ENCODE results near the gene C11orf68.
A peak's percentile ranks its signal among the peaks of the same experiment; 100 is the strongest.

The C11orf68 gene

DNA sequence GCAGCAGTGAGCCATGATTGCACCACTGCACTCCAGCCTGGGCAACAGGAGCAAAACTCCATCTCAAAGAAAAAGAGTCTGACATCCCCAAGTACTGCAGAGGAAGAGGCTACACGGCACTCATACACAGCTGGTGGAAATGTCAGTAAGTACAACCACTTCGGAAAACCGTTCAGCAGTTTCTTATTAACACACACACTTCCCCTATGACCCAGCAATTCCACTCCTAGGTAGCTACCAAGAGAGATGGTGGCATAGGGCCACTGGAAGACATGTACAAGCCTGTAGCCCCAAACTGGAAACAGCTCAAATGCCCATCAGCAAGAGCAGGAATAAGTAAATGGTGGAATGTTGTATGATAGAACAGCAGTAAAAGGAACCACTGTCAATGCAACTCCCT lies 3.7 kb upstream of the C11orf68 start:
- H3K36me3 Mint-ChIP-seq: peaks cover 6% of the 10 kb centered on the region
- peaks cover 36% of the 10 kb centered on the region for H3K4me1 Mint-ChIP-seq
- H3K9me3 Mint-ChIP-seq: no peaks in the 10 kb centered on the region
- H3K4me3 Mint-ChIP-seq: peak overlapping the region; percentile 15
- H3K27ac Mint-ChIP-seq: peak overlapping the region; percentile 63
- H3K27me3 Mint-ChIP-seq: no peaks in the 10 kb centered on the region

- Mint-ChIP-seq H3K27ac (no peak overlapping the region), H3K4me1 (peaks cover 34% of the 10 kb centered on the region), H3K36me3 (peaks cover 6% of the 10 kb centered on the region), H3K9me3 (no peaks in the 10 kb centered on the region), H3K27me3 (no peaks in the 10 kb centered on the region), H3K4me3 (no peak overlapping the region)
Measured at GRCh38 chr11:65921876-65922275, 3.0 kb upstream of the C11orf68 start.

GRCh38 chr11:65921033-65921555 lies 2.2 kb upstream of the C11orf68 start:
- no peak overlapping the region for H3K27ac Mint-ChIP-seq
- H3K36me3 Mint-ChIP-seq: peaks cover 6% of the 10 kb centered on the region
- H3K4me1 Mint-ChIP-seq: peaks cover 41% of the 10 kb centered on the region
- peak overlapping the region; percentile 91 for H3K4me3 Mint-ChIP-seq
- H3K27me3 Mint-ChIP-seq: no peaks in the 10 kb centered on the region
- H3K9me3 Mint-ChIP-seq: no peaks in the 10 kb centered on the region

GRCh38 chr11:65920372-65920802 lies 1.5 kb upstream of the C11orf68 start:
- Mint-ChIP-seq H3K27ac (peak overlapping the region; percentile 80), H3K27me3 (no peaks in the 10 kb centered on the region), H3K4me1 (peaks cover 46% of the 10 kb centered on the region), H3K36me3 (peaks cover 6% of the 10 kb centered on the region), H3K9me3 (no peaks in the 10 kb centered on the region), H3K4me3 (peak overlapping the region; percentile 91)

DNA sequence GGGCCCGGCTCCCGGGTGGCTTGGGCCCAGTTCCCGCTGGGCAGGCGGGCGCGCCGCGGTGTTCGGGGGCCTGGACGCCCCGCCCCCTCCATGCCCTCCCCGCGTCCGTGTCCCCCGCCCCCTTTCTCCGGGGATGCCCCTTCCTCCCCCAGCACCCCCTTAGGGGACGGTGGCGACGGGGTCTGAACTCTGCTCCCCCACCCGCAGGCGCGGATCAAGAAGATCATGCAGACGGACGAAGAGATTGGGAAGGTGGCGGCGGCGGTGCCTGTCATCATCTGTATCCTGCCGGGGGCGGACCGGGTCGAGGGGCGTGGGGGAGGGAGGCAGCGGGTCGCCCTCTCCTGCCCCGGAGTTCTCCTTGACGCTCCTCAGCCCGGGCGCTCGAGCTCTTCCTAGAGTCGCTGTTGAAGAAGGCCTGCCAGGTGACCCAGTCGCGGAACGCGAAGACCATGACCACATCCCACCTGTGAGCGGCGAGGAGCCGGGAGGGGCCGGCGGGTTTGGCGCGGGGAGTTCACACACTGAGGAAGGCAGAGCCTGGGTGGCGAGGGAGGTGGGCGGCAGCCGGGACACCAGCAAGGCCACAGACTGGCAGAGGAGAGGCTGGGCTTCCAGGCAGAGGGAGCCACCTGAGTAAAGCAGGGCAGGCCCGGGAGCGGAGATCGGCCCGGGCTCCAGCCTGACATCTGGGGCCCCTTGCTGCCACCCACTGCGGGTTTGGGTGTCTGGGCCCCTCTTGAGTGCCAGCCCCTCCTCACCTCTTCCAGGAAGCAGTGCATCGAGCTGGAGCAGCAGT lies 910 bp upstream of the C11orf68 start:
- Mint-ChIP-seq H3K4me3 (peak overlapping the region; percentile 91), H3K9me3 (no peaks in the 10 kb centered on the region), H3K4me1 (peaks cover 52% of the 10 kb centered on the region), H3K36me3 (peaks cover 6% of the 10 kb centered on the region), H3K27me3 (no peaks in the 10 kb centered on the region), H3K27ac (peak overlapping the region; percentile 90)

DNA sequence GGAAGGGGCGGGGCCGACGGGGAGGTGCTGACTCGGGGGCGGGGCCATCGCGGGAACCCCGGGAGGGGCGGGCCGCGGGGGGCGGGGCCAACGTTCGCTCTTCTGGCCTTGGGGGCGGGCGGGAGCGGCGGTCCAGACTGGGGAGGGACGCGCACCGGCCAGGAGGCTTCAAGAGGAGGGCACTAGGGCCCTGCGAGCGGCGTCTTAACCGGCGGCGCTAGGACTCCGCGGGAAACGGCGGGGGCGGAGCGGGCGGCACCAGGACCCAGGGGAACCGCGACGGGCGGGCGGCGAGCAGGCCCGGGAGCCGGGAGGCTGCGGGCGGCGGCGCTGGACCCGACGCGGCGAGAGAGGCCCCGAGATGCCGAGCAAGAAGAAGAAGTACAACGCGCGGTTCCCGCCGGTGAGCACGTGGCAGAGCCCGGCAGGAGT lies 295 bp upstream of the C11orf68 start, which contains the start of gene DRAP1:
TSS of gene DRAP1 (plus strand) at position 286 of the 432 bp plus-strand sequence. CDS start at position 362, 76 bp downstream.
- no peaks in the 10 kb centered on the region for H3K9me3 Mint-ChIP-seq
- H3K27me3 Mint-ChIP-seq: no peaks in the 10 kb centered on the region
- peaks cover 57% of the 10 kb centered on the region for H3K4me1 Mint-ChIP-seq
- H3K4me3 Mint-ChIP-seq: peak within 1 kb of the TSS; percentile 91
- H3K36me3 Mint-ChIP-seq: peaks cover 6% of the 10 kb centered on the region
- peak within 1 kb of the TSS; percentile 90 for H3K27ac Mint-ChIP-seq

DNA sequence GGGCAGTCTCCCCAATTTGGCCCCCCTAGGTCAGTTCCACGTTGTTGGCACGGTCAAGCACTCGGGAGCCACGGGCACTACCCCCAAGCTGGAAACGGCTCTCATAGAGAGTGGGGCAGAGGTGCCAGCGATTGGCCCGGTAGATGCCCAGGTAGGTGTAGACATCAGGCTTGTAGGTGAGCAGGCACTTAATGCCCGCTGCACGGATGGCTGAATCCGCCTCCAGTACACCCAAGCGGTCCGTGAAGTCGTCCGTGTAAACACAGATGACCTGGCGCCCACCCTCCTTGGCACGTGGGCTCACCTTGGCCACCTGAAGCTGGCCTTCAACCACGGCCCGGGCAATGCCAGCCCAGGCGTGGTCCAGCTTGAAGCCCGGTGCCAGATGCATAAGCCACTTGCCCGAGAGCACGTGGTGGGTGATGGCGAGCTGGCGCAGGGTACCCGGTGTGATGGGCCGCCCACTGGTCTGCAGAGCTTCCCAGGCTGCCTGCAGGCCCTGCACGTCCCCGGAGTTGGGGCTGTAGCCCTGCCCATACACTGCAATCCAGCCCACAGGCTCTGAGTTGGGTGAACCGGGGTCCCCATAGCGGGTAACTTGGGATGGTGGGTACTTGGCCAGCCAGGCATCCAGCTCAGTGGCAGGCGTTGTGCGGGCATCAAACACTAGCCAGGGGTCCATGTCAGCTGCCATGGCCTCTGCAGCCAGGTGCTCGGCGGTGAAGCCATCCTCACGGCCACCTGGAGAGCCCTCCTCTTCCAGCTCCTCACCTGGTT lies 1.2 kb downstream of the C11orf68 start:
- no peaks in the 10 kb centered on the region for H3K9me3 Mint-ChIP-seq
- peaks cover 2% of the 10 kb centered on the region for H3K36me3 Mint-ChIP-seq
- H3K4me3 Mint-ChIP-seq: peak overlapping the region; percentile 86
- H3K27ac Mint-ChIP-seq: no peak overlapping the region
- peaks cover 49% of the 10 kb centered on the region for H3K4me1 Mint-ChIP-seq
- no peaks in the 10 kb centered on the region for H3K27me3 Mint-ChIP-seq

- peaks cover under 1% of the 10 kb centered on the region for H3K36me3 Mint-ChIP-seq
- H3K9me3 Mint-ChIP-seq: no peaks in the 10 kb centered on the region
- H3K4me3 Mint-ChIP-seq: peak overlapping the region; percentile 86
- peaks cover 43% of the 10 kb centered on the region for H3K4me1 Mint-ChIP-seq
- H3K27ac Mint-ChIP-seq: peak overlapping the region; percentile 66
- no peaks in the 10 kb centered on the region for H3K27me3 Mint-ChIP-seq
Measured at GRCh38 chr11:65917077-65917433, 1.8 kb downstream of the C11orf68 start.

GRCh38 chr11:65916391-65916790 lies 2.5 kb downstream of the C11orf68 start:
- Mint-ChIP-seq H3K27ac (peak overlapping the region; percentile 66), H3K9me3 (no peaks in the 10 kb centered on the region), H3K27me3 (no peaks in the 10 kb centered on the region), H3K4me1 (peaks cover 42% of the 10 kb centered on the region), H3K4me3 (peak overlapping the region; percentile 86), H3K36me3 (no peaks in the 10 kb centered on the region)

DNA sequence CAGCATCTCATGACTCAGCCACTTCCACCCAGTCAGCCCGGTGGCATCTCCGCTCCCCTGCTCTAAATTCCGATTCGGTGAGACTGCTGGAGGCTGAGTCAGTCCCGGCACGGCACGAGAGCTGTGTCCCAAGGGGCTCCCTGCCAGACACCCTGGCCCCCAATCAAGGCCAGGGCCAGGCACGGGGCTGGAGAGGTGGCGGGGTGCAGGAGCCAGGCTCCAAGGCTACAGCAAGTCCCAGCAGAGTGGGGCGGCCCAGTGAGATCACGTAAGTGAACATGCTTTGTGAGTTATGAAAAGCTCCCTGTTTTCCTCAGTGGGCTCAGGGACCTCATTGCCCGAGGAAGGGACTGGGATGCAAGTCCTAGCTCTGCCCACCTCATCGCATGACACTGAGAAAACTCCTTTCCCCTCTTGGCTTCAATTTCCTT lies 3.0 kb downstream of the C11orf68 start:
- Mint-ChIP-seq H3K9me3 (no peaks in the 10 kb centered on the region), H3K4me3 (no peak overlapping the region), H3K27me3 (no peaks in the 10 kb centered on the region), H3K4me1 (peaks cover 42% of the 10 kb centered on the region), H3K36me3 (no peaks in the 10 kb centered on the region), H3K27ac (no peak overlapping the region)

DNA sequence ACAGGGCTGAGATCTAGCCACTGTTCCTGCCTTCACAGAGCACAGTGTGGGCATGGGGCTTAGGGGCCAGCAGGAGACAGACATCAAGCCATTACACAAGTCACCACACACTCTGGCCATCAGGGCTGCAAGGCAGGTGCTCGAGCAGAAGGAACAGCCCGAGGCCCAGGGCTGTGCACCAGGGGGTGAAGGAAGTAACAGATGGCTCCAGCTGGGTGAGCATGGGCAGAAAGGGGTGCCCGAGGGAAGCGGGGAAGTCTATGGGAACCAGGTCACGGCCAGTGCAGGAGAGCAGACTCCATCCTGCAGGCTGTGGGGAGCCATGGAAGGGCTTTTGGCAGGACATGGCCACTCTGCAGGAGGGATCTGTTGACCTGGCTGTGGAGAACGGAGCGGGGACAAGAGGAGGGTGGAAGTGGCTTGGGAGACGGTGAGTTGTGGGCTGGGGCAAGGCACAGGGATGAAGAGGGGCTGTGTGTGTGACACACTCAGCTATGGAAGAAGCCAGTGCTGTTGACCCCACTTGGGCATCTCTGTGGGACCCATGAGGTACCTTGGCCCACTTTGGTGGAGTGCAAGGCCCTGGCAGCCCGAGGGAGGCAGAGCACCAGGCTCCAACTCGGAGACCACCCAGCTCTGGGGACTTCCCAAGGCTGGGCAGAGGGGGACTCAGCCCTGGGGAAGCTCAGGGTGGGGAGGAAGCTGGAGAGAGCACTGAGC lies 3.6 kb downstream of the C11orf68 start:
- Mint-ChIP-seq H3K27me3 (no peaks in the 10 kb centered on the region), H3K4me3 (peak overlapping the region; percentile 6), H3K4me1 (peaks cover 36% of the 10 kb centered on the region), H3K9me3 (no peaks in the 10 kb centered on the region), H3K36me3 (no peaks in the 10 kb centered on the region), H3K27ac (no peak overlapping the region)

- H3K27me3 Mint-ChIP-seq: no peaks in the 10 kb centered on the region
- no peak overlapping the region for H3K27ac Mint-ChIP-seq
- peaks cover 36% of the 10 kb centered on the region for H3K4me1 Mint-ChIP-seq
- H3K36me3 Mint-ChIP-seq: no peaks in the 10 kb centered on the region
- H3K4me3 Mint-ChIP-seq: no peak overlapping the region
- H3K9me3 Mint-ChIP-seq: no peaks in the 10 kb centered on the region
Measured at GRCh38 chr11:65912845-65913244, 6.0 kb downstream of the C11orf68 start.

DNA sequence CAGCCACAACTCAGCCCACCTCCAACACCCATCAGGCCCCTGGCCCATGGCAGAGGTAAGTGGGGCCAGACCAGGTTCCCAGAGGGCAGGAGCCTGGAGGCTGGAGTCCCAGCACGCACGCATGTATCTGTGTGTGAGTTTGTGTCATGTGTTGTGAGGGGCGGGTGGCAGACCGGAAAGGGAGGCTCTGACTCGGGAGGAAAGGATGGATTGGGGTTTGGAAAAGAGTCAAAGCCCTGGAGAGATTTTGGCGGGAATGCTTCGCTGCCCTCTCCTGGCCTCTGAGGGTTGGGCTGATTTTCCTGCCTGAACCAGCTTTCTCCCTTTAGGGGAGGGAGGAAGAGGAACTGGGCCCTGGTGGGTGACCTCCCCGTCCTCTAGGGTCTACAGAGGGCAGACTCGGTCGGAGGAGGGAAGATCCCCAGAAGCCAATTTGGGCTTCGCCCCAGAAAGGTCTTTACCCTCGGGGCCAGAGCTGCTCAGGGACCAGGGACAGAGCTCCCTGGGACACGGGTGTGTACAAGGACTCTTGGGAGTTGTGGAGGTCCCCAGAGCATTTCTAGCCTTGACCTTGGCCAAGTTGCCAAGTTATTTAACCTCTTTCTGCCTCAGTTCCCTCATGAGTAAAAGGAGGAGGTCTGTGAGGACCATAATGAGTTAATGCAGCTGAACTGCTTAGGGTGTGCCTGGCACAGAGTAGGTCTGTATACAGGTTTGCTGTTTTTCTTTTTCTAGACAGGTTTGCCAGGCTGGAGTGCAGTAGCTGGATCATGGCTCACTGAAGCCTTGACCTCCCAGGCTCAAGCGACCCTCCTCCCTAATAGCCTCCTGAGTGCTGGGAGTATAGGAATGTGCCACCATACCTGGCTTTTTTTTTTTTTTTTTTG lies 6.9 kb downstream of the C11orf68 start:
- no peak overlapping the region for H3K4me3 Mint-ChIP-seq
- H3K9me3 Mint-ChIP-seq: no peaks in the 10 kb centered on the region

DNA sequence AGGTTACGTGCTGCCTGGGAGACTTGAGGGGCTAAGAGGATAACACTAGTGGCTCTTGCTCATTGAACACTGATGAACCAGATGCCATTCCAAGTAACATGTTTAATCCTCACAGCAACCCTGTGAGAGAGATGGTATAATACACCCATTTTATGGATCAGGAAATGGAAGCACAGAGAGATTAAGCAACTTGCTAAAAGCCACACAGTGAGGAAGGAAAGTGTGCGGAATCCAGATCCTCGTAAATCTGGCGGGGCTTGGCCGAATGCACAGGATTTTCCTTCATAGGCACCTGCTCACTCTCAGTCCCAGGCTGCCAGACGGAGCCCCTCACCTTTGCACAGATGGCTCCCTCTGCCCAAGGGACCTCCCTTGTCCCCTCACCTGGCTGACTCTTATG lies 11.0 kb downstream of the C11orf68 start:
- H3K9me3 Mint-ChIP-seq: no peaks in the 10 kb centered on the region
- H3K4me3 Mint-ChIP-seq: no peak overlapping the region
- H3K36me3 Mint-ChIP-seq: no peaks in the 10 kb centered on the region
- H3K27ac Mint-ChIP-seq: no peak overlapping the region
- peaks cover 7% of the 10 kb centered on the region for H3K4me1 Mint-ChIP-seq
- no peaks in the 10 kb centered on the region for H3K27me3 Mint-ChIP-seq

More for the DNA sequence above, 6.9 kb downstream of the C11orf68 start:
- H3K27me3 Mint-ChIP-seq: no peaks in the 10 kb centered on the region
- H3K36me3 Mint-ChIP-seq: no peaks in the 10 kb centered on the region
- H3K4me1 Mint-ChIP-seq: peaks cover 31% of the 10 kb centered on the region
- no peak overlapping the region for H3K27ac Mint-ChIP-seq
